Measurements from ENCODE around the gene PBX3.
"Not testable (repeated sequence)": the region's sequence is repeated elsewhere in the genome, so short reads cannot be mapped to it uniquely, and the experiment has no call there.

The PBX3 gene

DNA sequence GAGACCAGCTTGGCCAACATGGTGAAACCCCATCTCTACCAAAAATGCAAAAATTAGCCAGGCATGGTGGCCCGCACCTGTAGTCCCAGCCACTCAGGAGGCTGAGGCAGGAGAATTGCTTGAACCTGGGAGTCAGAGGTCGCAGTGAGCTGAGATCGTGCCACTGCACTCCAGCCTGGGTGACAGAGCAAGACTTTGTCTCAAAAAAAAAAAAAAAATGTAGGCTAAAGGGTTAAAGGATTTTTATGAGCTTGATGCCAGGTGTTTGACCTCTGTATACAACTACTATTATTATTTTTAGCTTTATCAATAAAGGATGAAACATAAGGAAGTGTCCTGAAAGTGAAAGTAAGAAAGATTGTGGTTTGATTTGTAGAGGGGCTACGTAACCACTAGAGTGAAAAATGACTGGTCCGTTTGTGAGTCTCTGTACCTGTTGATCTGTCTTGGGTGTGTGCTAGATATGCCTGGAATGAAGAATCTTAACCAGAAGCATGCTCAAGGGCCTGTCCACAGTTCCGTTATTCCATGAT, 76.8 kb downstream of the PBX3 start:
- not testable (repeated sequence) for DNase-seq (ENCODE audit: low read depth)

DNA sequence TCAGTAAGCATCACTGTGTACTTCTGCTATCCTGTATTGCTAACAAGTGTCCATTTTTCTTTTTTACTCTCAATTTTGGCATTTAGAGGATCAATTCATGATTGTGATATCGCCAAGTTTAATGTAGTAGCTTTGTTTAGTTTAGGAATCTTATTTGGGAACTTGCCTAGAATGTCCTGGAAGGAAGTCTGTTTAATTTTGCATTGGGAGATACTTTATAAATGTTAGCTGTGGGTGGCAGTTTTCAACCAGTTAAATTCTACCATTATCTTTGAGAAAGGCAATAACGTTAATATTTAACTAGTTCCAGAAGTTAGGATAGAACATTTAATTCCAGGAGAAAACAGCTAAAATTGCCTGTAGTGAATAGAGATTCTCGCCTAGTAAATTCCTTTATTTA, 78.6 kb downstream of the PBX3 start:
- DNase-seq (ENCODE audit: low read depth) = no peak

DNA sequence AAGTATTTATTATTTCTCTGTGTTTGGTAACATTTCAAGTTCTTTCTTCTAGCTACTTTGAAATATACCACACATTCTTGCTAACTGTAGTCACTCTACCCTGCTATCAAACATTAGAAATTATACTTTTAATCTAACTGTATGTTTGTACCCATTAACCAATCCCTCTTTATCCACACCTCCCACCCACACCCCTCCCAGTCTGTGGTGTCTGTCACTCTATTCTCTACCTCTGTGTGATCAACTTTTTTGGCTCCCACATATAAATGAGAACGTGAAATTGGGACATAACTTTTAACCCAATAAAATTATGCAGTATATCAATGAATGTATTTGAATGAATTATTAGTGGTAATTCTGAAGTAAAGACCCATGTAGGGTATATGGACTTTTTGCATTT, 79.7 kb downstream of the PBX3 start:
- no peak for DNase-seq (ENCODE audit: low read depth)

DNA sequence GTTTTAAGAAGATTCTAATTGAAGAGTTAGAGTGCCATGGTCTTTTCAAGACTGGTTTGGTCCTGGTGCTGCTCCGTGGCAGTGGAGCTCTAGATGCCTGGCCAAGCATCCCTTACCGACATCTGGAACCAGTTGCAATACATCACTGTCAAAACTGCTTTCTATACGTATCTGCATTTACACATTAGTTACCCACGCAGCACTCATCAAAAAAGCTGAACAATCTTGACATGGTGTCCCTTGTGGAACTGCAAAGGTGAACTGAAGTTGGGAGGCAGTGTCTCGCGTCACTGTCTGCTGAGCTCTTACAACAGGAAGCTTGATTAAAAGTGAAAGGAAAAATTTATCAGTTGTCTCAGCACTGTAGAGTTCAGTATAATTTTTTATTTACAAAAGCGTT, 82.6 kb downstream of the PBX3 start:
- no peak for DNase-seq (ENCODE audit: low read depth)

DNA sequence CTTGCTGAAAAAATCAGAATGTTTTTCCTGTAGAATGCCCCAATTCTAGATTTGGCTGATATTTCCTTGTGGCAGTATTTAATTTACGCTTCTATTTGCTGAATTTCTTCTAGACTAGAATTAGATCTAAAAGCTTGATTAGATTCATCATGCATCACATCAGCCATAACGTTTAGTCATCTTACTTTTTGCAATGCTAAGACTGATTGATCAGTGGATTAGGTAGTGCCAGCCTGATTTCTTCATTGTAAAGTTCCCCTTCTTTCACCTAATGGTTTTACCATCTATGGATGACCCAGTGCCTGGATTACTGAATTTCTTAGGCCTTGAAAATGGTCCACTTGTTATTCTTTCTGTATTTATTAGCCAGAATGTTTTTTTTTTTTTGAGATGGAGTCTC, 83.9 kb downstream of the PBX3 start:
- no peak for DNase-seq (ENCODE audit: low read depth)

DNA sequence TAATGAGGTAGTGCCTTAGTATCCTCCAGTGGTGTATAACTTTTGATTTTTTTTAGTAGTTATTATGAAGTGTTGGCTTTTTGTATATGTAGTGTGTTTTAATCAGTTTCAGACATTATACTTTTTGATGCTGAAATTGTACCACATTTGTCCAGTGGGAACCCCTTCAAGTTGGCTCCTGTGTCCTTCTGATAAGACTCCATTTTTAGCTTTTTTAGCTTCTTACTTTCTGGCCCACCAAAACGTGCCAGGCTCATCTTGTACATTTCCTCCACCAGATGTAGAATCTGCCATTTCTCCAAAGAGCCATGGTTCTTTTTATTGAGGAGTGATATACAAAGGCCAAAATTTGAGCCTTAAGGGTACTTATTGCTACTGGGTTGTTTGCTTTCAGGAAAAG, 84.4 kb downstream of the PBX3 start:
- no peak for DNase-seq (ENCODE audit: low read depth)

DNA sequence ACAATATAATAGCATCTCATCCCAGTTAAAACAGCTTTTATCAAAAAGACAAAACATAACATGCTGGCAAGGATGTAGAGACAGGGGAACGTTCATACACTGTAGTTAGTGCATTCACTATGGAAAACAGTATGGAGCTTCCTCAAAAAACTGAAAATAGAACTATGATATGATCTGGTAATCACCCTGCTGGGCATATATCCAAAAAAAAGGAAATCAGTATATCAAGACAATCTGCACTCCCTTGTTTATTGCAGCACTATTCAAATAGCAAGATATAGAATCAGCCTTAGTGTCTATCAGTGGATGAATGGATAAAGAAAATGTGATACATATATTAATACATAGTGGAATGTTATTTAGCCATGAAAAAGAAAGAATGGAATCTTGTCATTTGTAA, 88.5 kb downstream of the PBX3 start:
- DNase-seq (ENCODE audit: low read depth) = no peak

DNA sequence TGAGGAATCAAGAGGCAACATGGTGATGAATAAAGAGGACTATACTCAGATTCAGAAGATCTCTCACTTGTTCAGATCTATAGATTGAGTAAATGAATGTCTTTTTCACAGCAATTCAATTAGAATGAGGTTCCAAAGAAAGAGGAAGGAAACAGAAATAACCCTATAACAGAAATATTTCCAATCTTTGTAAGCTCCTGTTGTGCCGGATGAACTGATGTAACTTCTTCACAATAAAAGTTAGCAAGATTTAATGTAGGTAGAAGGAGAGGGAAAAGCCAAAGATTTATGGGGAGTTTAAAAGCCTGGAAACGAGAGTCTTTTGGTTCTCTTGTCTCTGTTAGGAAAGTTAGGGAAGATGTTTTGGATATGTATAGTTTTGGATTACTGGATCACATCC, 92.1 kb downstream of the PBX3 start:
- DNase-seq (ENCODE audit: low read depth) = no peak

DNA sequence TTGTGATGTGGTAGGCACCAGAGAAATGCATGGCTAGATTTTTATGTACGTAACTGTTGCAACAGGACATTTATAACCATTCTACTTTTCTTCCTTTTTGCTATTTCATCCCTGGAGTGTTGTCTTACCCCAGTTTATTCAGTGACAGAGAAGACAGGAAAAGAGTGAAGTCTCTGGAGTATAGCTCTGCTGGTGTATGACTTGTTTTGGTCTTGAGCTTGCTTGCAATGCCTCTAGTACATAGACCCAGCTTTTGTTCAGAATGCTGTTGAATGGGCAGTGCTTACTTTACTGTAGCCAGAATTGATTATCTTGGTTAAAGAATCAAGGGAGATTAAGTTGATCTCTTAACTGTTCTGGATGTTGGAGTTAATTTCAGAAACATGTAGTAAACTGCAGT, 94.3 kb downstream of the PBX3 start:
- DNase-seq (ENCODE audit: low read depth) = no peak

DNA sequence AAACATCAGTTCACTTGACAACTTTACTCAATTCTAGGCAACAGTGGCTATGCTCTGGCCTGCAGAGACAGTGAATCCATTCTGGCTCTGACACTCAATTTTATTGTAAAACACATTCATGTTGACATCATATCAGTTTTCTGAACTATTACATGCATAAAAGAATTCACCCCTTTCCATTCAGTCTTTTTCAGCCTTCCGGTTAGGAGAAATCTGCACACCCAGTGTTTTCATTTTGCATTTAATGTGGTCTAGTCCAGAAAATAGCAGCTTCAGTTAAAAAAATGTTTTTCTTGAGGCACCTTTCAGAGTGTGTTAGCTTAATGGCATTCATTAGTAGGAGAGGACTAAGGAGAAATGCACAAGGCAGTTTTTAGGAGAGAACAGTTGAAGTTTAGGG, 95.1 kb downstream of the PBX3 start:
- no peak for DNase-seq (ENCODE audit: low read depth)

DNA sequence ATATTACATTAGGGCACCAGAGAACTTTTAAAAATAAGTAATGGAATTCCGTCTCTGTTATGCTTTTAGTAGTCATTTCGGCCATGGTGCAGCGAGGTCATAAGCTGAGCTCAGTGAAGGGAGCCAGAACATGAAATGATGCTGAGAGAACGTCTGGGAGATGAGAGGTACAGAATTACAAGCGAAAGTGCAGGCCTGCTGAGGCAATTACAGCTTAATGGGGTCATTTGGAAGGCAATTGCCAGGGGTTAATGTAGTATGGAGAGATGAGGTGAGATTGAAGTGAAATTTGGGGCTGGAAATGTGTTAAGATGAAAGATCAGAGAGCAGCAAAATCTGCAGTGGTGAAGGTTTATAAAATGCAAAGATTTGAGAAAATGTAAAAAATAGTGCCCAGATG, 96.5 kb downstream of the PBX3 start:
- no peak for DNase-seq (ENCODE audit: low read depth)

DNA sequence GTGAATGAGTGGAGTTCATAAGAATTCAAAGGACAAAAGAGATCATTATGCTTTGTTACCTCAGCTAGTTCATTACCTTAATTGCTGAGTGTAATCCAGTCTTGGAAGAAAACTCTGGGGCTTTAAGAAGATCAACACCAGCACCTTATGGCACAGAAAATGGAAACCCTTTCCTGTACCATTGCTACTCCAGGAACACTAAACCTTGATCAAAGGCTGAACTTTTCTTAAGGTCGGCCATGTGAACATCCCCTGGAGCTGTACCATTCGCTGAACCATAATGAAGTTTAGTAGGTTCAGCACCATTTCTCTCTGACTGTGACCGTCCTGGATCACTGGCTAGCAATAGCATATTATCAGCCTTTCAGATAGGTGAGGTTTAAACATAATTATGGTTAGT, 97.4 kb downstream of the PBX3 start:
- DNase-seq (ENCODE audit: low read depth) = no peak

DNA sequence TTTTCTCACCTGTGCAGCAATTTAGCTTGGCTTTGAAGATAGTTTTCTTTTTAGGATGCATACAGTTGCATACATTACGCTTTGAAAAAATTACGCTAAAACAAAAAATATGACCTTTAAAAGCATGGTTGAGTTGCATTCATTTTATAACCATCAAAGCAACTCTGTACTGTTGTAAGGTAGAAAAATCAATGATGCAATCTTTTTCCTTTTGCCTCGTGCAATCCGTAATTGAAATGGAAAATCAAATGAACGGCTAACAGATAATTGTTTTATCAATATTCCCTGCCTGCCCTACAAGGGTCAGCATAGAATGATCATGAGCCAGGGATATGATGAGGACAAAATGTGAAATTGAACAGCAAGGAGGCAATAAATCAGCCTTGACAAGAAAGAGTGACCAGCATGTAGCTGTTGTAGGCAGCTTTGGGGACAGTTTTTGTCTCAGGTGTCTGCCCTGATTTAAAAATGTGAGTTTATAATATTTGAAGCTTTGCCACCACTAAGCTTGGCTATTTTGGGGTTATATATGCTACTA, 98.2 kb downstream of the PBX3 start:
- DNase-seq (ENCODE audit: low read depth) = no peak

DNA sequence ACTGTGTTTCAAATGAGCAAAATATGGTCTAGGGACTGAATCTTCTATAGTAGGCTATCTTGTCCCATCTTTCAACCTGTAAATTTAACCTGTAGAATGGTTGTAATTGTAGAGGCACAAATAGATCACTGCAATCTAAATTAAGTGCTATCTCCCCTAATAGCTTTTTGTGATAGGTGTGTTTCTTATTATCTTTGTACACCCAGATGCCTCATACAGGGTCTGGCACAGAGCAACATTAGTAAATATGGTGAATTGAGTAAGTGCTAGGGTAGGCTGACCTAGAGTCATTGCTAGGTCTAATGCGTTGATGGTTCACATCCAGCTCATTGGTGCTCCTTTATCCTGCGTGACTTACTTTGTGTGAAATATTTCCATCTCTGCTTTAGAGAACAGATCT, 100.6 kb downstream of the PBX3 start:
- DNase-seq (ENCODE audit: low read depth) = no peak

DNA sequence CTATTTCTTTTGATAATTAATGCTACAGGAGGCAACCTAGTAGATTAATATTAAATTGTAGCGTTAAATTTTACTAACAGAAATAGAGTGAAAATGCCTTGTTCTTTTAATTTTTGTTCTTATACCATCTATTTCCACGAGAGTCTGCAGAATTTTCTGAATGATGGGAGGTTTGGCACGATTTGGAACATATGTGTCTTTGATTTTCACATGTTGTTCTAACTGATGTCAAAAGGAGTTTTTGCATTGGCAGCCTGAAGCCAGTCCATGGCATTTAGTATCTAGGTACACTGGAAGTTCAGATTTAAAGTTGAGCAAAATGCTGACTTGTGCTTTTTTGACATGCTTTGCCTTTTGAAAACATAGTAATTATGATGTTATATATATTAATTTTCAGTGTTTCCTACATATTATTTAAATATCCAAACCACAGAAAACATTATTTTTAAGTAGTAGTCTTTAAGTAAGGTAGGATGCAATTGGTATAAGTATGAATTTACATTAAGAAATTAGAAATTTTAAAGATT, 103.0 kb downstream of the PBX3 start:
- no peak for DNase-seq (ENCODE audit: low read depth)

DNA sequence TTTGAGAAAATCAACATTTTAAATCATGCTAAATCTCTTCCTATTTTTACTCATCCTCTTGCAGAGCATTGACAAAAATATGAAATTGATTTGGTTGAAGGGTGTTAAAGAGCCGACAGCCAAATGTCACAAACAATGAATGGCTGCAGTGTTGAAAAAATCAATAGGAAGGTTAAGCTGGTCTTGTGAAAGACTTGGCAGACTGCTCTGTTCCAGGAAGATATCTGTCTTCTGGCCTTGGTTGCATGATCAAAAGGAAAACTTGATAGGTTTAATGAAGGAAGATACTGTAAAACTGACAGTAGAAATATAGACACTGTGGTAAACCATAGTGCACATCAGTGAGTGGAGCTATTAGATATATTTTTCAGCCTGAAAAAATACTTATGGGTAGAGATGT, 103.6 kb downstream of the PBX3 start:
- DNase-seq (ENCODE audit: low read depth) = no peak

DNA sequence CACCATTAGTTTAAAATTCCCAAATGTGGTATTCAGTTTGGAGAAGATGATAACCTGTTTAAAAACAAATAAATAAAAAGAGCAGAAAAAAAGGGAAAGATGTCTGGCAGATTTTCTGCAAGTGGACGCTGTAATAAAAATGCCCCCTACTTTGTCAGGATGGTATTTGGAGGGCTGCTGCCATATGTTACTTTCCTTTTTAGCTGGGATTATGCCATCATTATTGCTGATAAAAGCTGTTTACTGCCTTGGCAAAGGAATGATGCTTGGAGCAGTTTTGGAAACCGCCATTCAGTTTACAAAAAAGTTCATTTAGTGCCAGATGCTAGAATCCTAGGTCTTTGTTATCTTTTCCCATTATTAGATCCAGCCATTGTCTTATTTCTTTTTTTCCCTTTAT, 104.8 kb downstream of the PBX3 start:
- no peak for DNase-seq (ENCODE audit: low read depth)

DNA sequence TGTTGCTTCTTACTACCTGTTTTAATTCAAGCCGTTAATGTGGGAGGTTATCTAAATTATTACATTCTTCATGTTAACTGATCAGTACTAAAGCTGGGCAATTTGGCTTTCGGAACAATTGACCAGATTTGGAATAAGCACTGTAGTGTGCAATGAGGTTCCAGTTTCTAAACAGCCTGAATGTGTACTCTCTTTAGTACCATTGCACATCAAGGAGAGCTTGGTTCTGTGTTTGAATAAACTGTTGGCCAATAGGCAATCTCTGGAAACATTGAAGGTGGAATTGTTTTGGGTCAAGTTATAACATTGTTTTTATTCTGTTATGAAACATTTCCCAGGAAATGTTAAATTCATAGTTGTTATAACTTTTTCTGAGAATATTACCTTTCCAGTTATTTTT, 105.2 kb downstream of the PBX3 start:
- DNase-seq (ENCODE audit: low read depth) = no peak

DNA sequence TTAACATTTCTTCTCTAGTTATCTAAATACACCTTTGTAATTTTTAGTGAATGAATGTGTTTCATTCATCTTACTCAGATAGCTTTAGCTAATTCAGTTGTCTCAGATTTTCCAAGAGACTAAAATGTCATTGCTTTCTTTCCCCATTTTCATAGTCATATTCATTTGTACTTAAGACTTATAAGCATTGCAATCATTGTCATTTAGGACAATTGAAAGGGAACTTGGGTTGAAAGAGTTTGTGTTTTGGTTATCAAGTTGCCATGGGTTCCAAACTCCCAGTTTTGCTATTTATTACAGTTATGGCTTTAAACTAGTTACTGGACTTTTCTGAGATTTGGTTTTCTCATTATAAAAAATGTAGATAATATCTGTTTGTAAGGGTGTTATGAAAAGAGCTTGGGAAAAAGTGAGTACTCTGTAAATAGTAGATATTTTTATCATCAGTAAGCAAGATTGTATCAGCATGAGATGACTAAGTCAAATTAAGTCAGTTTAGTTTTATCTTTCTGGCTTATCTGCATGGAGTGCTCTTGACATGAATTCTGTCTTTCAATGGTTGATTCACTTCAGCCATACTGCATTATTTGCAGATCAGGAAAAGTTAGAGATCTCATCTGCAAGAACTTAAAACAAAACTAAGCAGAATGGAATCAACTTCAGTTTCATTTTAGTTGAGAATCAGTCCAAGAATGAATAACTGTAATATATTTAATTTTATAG, 107.5 kb downstream of the PBX3 start:
- no peak for DNase-seq (ENCODE audit: low read depth)

DNA sequence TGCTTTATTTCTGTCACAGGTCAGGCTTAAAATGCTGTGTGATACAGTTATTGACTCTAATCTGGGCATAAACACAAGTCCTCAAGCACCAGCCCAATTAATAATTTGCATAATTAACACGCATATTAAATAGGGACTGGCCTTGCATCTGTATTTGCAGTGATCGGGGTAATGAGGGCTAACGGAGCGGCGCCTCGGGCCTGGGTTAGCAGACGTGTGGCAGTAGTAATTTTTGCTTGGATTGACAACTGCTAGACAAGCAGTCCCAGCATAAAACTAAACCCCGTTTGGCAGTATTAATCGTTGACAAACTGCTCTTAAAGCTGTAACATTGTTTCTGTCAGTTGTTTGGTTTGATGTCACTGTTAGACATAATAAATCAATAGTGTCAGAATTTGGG, 109.2 kb downstream of the PBX3 start:
- DNase-seq (ENCODE audit: low read depth) = no peak

DNA sequence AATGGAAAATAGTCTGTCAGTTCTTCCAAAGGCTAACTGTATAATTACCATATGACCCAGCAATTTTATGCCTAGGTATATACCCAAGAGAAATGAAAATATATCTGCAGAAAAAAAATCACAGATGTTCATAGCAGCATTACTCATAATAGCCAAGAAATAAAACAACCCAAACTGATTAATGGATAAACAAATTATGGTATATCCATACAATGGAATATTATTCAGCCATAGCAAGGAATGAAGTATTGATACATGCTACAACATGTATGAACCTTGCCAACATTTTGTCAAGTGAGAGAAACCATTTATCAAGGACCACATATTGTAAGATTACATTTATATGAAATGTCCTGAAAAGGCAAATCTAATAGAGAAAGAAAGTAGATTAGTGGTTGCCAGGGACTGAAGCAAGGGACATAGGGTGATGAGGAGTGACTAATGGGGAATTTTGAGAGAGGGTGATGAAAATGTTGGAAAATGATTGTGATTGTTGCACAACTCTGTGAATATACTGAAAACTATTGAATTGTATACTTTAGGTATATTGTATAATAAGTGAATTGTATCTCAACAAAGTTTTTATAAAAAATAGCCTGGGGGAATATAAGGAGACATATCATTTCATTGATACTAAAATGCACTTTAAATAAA, 114.4 kb downstream of the PBX3 start:
- no peak for DNase-seq (ENCODE audit: low read depth)

DNA sequence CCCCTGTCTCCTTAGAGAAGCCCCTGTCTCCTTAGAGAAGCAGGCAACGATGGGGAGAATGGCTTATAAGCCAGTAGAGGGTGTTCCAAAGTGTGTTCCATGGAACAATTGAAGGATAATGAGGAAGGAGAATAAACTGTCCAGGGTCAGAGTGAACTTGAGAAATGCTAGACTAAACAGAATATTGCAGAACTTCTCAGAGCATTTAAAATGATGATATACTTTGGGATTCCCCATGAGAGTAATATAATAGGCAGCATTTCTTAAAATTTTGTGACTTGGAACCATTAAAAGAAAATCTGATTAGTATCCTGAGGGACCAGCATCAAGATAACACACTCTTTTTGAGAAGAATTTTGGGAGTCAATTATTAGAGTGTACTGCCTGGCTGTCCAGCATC, 116.8 kb downstream of the PBX3 start:
- no peak for DNase-seq (ENCODE audit: low read depth)

DNA sequence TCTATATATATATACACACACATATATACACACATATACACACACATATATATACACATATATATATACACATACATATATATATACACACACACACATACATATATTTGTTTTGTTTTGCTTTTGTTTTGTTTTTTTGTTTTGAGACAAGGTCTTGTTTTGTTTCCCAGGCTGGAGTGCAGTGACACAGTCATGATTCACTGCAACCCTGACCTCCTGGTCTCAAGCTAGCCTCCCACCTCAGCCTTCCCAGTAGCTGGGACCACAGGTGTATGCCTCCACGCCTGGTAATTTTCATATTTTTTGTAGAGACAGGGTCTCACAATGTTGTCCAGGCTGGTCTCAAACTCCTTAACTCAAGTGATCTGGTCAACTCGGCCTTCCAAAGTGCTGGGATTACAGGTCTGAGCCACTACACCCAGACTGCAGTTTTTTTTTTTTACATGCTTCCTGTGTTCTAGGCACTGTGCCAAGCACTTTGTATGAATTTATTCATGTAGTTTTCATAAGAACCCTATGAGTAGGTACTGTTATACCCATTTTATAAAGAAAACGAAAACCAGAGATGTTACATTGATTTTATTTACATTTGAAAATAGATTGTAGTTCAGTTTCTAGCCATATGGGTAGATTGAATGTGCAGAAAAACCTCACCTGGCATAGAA, 120.7 kb downstream of the PBX3 start:
- no peak for DNase-seq (ENCODE audit: low read depth)
